ENCODE results near the gene RAB5IF. TPM values are rescaled to one million over a fixed set of nuclear protein-coding genes. Genes with fewer than 3 reads are reported as not detected.
"Not testable (repeated sequence)": the region's sequence is repeated elsewhere in the genome, so short reads cannot be mapped to it uniquely, and the experiment has no call there.

The RAB5IF gene
- total and polyA plus RNA-seq, 4 donors, result 46.7 to 75.7 (median 69.1) TPM

- 92% methylated on average over 9 of the region's 12 CpGs for WGBS (ENCODE audit: insufficient coverage)
- H3K27me3 ChIP-seq (ENCODE audit: control insufficient read depth, insufficient read depth, low read length); H3K36me3 ChIP-seq (ENCODE audit: control insufficient read depth, insufficient read depth, low read length); H3K4me3 ChIP-seq (ENCODE audit: low read depth, low read length); H3K4me1 ChIP-seq (ENCODE audit: control insufficient read depth, insufficient read depth, low read length); H3K27ac ChIP-seq (ENCODE audit: low read depth, low read length); DNase-seq (ENCODE audit: low read depth in 4 of 6, low spot score in 6 of 6); H3K9me3 ChIP-seq (ENCODE audit: control insufficient read depth, insufficient read depth, low read length): not testable (repeated sequence)
Measured at GRCh38 chr20:36638876-36639400, 33.4 kb downstream of the RAB5IF start.

GRCh38 chr20:36641506-36641843 is 35.9 kb downstream of the RAB5IF start:
- Histone ChIP-seq H3K9me3 (ENCODE audit: control insufficient read depth, insufficient read depth, low read length) (no peaks in the 10 kb centered on the region), H3K4me1 (ENCODE audit: control insufficient read depth, insufficient read depth, low read length) (no peaks in the 10 kb centered on the region), H3K36me3 (ENCODE audit: control insufficient read depth, insufficient read depth, low read length) (peaks cover 2% of the 10 kb centered on the region), H3K27me3 (ENCODE audit: control insufficient read depth, insufficient read depth, low read length) (no peaks in the 10 kb centered on the region), H3K27ac (ENCODE audit: low read depth, low read length) (no peak overlapping the region), H3K4me3 (ENCODE audit: low read depth, low read length) (no peak overlapping the region)
- no peak for DNase-seq (ENCODE audit: low read depth in 4 of 6, low spot score in 6 of 6)
- 98% methylated on average over 3 of the region's 3 CpGs for WGBS (ENCODE audit: insufficient coverage)

GRCh38 chr20:36642136-36642535 is 36.6 kb downstream of the RAB5IF start:
- Histone ChIP-seq H3K4me1 (ENCODE audit: control insufficient read depth, insufficient read depth, low read length) (no peaks in the 10 kb centered on the region), H3K27me3 (ENCODE audit: control insufficient read depth, insufficient read depth, low read length) (no peaks in the 10 kb centered on the region), H3K4me3 (ENCODE audit: low read depth, low read length) (no peak overlapping the region), H3K27ac (ENCODE audit: low read depth, low read length) (no peak overlapping the region), H3K9me3 (ENCODE audit: control insufficient read depth, insufficient read depth, low read length) (no peaks in the 10 kb centered on the region), H3K36me3 (ENCODE audit: control insufficient read depth, insufficient read depth, low read length) (peaks cover 2% of the 10 kb centered on the region)
- no CpG with 5 or more reads among the region's 6 CpGs for WGBS (ENCODE audit: insufficient coverage)
- DNase-seq (ENCODE audit: low read depth in 4 of 6, low spot score in 6 of 6), result no peak

GRCh38 chr20:36644032-36644705 is 38.6 kb downstream of the RAB5IF start:
- H3K36me3 ChIP-seq (ENCODE audit: control insufficient read depth, insufficient read depth, low read length), result peaks cover 2% of the 10 kb centered on the region
- H3K27me3 ChIP-seq (ENCODE audit: control insufficient read depth, insufficient read depth, low read length), result no peaks in the 10 kb centered on the region
- H3K9me3 ChIP-seq (ENCODE audit: control insufficient read depth, insufficient read depth, low read length), result no peaks in the 10 kb centered on the region
- DNase-seq (ENCODE audit: low read depth in 4 of 6, low spot score in 6 of 6), result no peak
- no peak overlapping the region for H3K27ac ChIP-seq (ENCODE audit: low read depth, low read length)
- 100% methylated on average over 1 of the region's 5 CpGs for WGBS (ENCODE audit: insufficient coverage)
- no peak overlapping the region for H3K4me3 ChIP-seq (ENCODE audit: low read depth, low read length)
- H3K4me1 ChIP-seq (ENCODE audit: control insufficient read depth, insufficient read depth, low read length), result no peaks in the 10 kb centered on the region

- no peak for DNase-seq (ENCODE audit: low read depth in 4 of 6, low spot score in 6 of 6)
- Histone ChIP-seq H3K4me1 (ENCODE audit: control insufficient read depth, insufficient read depth, low read length) (no peaks in the 10 kb centered on the region), H3K4me3 (ENCODE audit: low read depth, low read length) (no peak overlapping the region), H3K27ac (ENCODE audit: low read depth, low read length) (no peak overlapping the region), H3K27me3 (ENCODE audit: control insufficient read depth, insufficient read depth, low read length) (no peaks in the 10 kb centered on the region), H3K9me3 (ENCODE audit: control insufficient read depth, insufficient read depth, low read length) (no peaks in the 10 kb centered on the region), H3K36me3 (ENCODE audit: control insufficient read depth, insufficient read depth, low read length) (peaks cover 2% of the 10 kb centered on the region)
- 78% methylated on average over 1 of the region's 7 CpGs for WGBS (ENCODE audit: insufficient coverage)
Measured at GRCh38 chr20:36644706-36645095, 39.1 kb downstream of the RAB5IF start.

- 93% methylated on average over 5 of the region's 7 CpGs for WGBS (ENCODE audit: insufficient coverage)
- no peaks in the 10 kb centered on the region for H3K4me1 ChIP-seq (ENCODE audit: control insufficient read depth, insufficient read depth, low read length)
Measured at GRCh38 chr20:36645353-36645752, 39.8 kb downstream of the RAB5IF start.

GRCh38 chr20:36645998-36646397 is 40.4 kb downstream of the RAB5IF start, which contains the start of gene SLA2:
Gene SLA2, minus strand, starts transcription at chr20:36646196. Its CDS starts 4,861 bp downstream, at chr20:36641335.
- no peaks in the 10 kb centered on the region for H3K27me3 ChIP-seq (ENCODE audit: control insufficient read depth, insufficient read depth, low read length)
- no peaks in the 10 kb centered on the region for H3K4me1 ChIP-seq (ENCODE audit: control insufficient read depth, insufficient read depth, low read length)
- H3K9me3 ChIP-seq (ENCODE audit: control insufficient read depth, insufficient read depth, low read length), result no peaks in the 10 kb centered on the region
- no peak for DNase-seq (ENCODE audit: low read depth in 4 of 6, low spot score in 6 of 6)
- WGBS (ENCODE audit: insufficient coverage), result 63% methylated on average over 8 of the region's 9 CpGs
- no peak within 1 kb of the TSS for H3K4me3 ChIP-seq (ENCODE audit: low read depth, low read length)
- peaks cover under 1% of the 10 kb centered on the region for H3K36me3 ChIP-seq (ENCODE audit: control insufficient read depth, insufficient read depth, low read length)
- no peak within 1 kb of the TSS for H3K27ac ChIP-seq (ENCODE audit: low read depth, low read length)

More at GRCh38 chr20:36645353-36645752, 39.8 kb downstream of the RAB5IF start:
- no peaks in the 10 kb centered on the region for H3K9me3 ChIP-seq (ENCODE audit: control insufficient read depth, insufficient read depth, low read length)
- H3K27me3 ChIP-seq (ENCODE audit: control insufficient read depth, insufficient read depth, low read length), result no peaks in the 10 kb centered on the region
- no peak overlapping the region for H3K27ac ChIP-seq (ENCODE audit: low read depth, low read length)
- H3K4me3 ChIP-seq (ENCODE audit: low read depth, low read length), result no peak overlapping the region
- peaks cover 2% of the 10 kb centered on the region for H3K36me3 ChIP-seq (ENCODE audit: control insufficient read depth, insufficient read depth, low read length)
- no peak for DNase-seq (ENCODE audit: low read depth in 4 of 6, low spot score in 6 of 6)

GRCh38 chr20:36646678-36647077 is 41.1 kb downstream of the RAB5IF start:
- no peak for DNase-seq (ENCODE audit: low read depth in 4 of 6, low spot score in 6 of 6)
- no peaks in the 10 kb centered on the region for H3K4me1 ChIP-seq (ENCODE audit: control insufficient read depth, insufficient read depth, low read length)
- 97% methylated on average over 2 of the region's 3 CpGs for WGBS (ENCODE audit: insufficient coverage)
- no peak overlapping the region for H3K27ac ChIP-seq (ENCODE audit: low read depth, low read length)
- H3K27me3 ChIP-seq (ENCODE audit: control insufficient read depth, insufficient read depth, low read length), result no peaks in the 10 kb centered on the region
- no peak overlapping the region for H3K4me3 ChIP-seq (ENCODE audit: low read depth, low read length)
- H3K9me3 ChIP-seq (ENCODE audit: control insufficient read depth, insufficient read depth, low read length), result no peaks in the 10 kb centered on the region
- no peaks in the 10 kb centered on the region for H3K36me3 ChIP-seq (ENCODE audit: control insufficient read depth, insufficient read depth, low read length)

- Histone ChIP-seq H3K27ac (ENCODE audit: low read depth, low read length) (no peak overlapping the region), H3K4me1 (ENCODE audit: control insufficient read depth, insufficient read depth, low read length) (no peaks in the 10 kb centered on the region), H3K4me3 (ENCODE audit: low read depth, low read length) (no peak overlapping the region), H3K36me3 (ENCODE audit: control insufficient read depth, insufficient read depth, low read length) (no peaks in the 10 kb centered on the region), H3K9me3 (ENCODE audit: control insufficient read depth, insufficient read depth, low read length) (no peaks in the 10 kb centered on the region), H3K27me3 (ENCODE audit: control insufficient read depth, insufficient read depth, low read length) (no peaks in the 10 kb centered on the region)
- 60% methylated on average over 1 of the region's 8 CpGs for WGBS (ENCODE audit: insufficient coverage)
- DNase-seq (ENCODE audit: low read depth in 4 of 6, low spot score in 6 of 6), result no peak
Measured at GRCh38 chr20:36647196-36648121, 41.9 kb downstream of the RAB5IF start.
